HG02588 (cell line): ENCODE results near the gene ADO.

ENCODE experiments used
- ATAC-seq: cut with Tn5 transposase; IDR thresholded peaks from one replicate; pipeline ENCODE4 v1.9.1; 2021; ENCODE audit warnings: mild to moderate bottlenecking, moderate library complexity; ENCODE audit not compliant: unreplicated experiment

The ADO gene

GRCh38 chr10:62817121-62817765, 12.7 kb downstream of the ADO start:
- peak; percentile 0 for ATAC-seq

GRCh38 chr10:62817766-62818425, 13.4 kb downstream of the ADO start:
- peak; percentile 31 for ATAC-seq

- no peak for ATAC-seq
These were observed 14.0 kb downstream of the ADO start for GRCh38 chr10:62818426-62819011.

- ATAC-seq: no peak
These were observed 14.8 kb downstream of the ADO start for GRCh38 chr10:62819141-62819920.

- no peak for ATAC-seq
These were observed 16.1 kb downstream of the ADO start for GRCh38 chr10:62820586-62820985.

GRCh38 chr10:62826273-62826672, 21.8 kb downstream of the ADO start:
- ATAC-seq: no peak

- no peak for ATAC-seq
These were observed 25.1 kb downstream of the ADO start for GRCh38 chr10:62829622-62830021.

- no peak for ATAC-seq
These were observed 26.2 kb downstream of the ADO start for GRCh38 chr10:62830679-62831078.

GRCh38 chr10:62831346-62831745, 26.8 kb downstream of the ADO start:
- peak; percentile 49 for ATAC-seq

- no peak for ATAC-seq
These were observed 35.1 kb downstream of the ADO start for GRCh38 chr10:62839590-62839989.

GRCh38 chr10:62842983-62843382, 38.5 kb downstream of the ADO start:
- ATAC-seq: no peak

GRCh38 chr10:62843600-62843999, 39.1 kb downstream of the ADO start:
- ATAC-seq: no peak

GRCh38 chr10:62844280-62845011, 39.9 kb downstream of the ADO start:
- ATAC-seq: no peak

- no peak for ATAC-seq
These were observed 42.9 kb downstream of the ADO start for GRCh38 chr10:62847433-62847832.

- ATAC-seq: no peak
These were observed 46.1 kb downstream of the ADO start for GRCh38 chr10:62850646-62851045.

GRCh38 chr10:62851442-62851841, 46.9 kb downstream of the ADO start:
- ATAC-seq: no peak

GRCh38 chr10:62852961-62853702, 48.6 kb downstream of the ADO start:
- peak; percentile 67 for ATAC-seq

- ATAC-seq: no peak
These were observed 49.2 kb downstream of the ADO start for GRCh38 chr10:62853710-62854109.

- no peak for ATAC-seq
These were observed 51.5 kb downstream of the ADO start for GRCh38 chr10:62856021-62856420.
